ENCODE data around the gene LMF1.
A peak's percentile ranks its signal among the peaks of the same experiment; 100 is the strongest.

Gene LMF1

GRCh38 chr16:984736-985636, 14.2 kb upstream of the LMF1 start:
- DNase-seq = no peak

- DNase-seq = no peak
Measured at GRCh38 chr16:984121-984694, 13.4 kb upstream of the LMF1 start.

GRCh38 chr16:983044-984030, 12.6 kb upstream of the LMF1 start:
- DNase-seq = no peak

GRCh38 chr16:982145-983043, 11.6 kb upstream of the LMF1 start:
- no peak for DNase-seq

GRCh38 chr16:981695-982144, 10.9 kb upstream of the LMF1 start, which contains the start of gene SOX8:
Gene SOX8, plus strand, starts transcription at chr16:981770. Its CDS starts 153 bp downstream, at chr16:981923.
- no peak for DNase-seq

GRCh38 chr16:980595-980854, 9.7 kb upstream of the LMF1 start:
- DNase-seq = no peak

- no peak for DNase-seq
Measured at GRCh38 chr16:979859-980594, 9.2 kb upstream of the LMF1 start.

GRCh38 chr16:979147-979546, 8.4 kb upstream of the LMF1 start:
- DNase-seq = no peak

GRCh38 chr16:978403-978802, 7.6 kb upstream of the LMF1 start:
- DNase-seq = no peak

- no peak for DNase-seq
Measured at GRCh38 chr16:977896-978295, 7.1 kb upstream of the LMF1 start.

GRCh38 chr16:977081-977701, 6.4 kb upstream of the LMF1 start:
- DNase-seq = no peak

GRCh38 chr16:976389-976931, 5.7 kb upstream of the LMF1 start:
- peak; percentile 58 for DNase-seq

GRCh38 chr16:975291-975690, 4.5 kb upstream of the LMF1 start:
- no peak for DNase-seq

- DNase-seq = peak; percentile 75
Measured at GRCh38 chr16:974611-975261, 4.0 kb upstream of the LMF1 start.

- DNase-seq = no peak
Measured at GRCh38 chr16:974001-974601, 3.3 kb upstream of the LMF1 start.

GRCh38 chr16:973366-973765, 2.6 kb upstream of the LMF1 start:
- no peak for DNase-seq

- no peak for DNase-seq
Measured at GRCh38 chr16:972316-973002, 1.7 kb upstream of the LMF1 start.

GRCh38 chr16:971981-972315, 1.2 kb upstream of the LMF1 start:
- DNase-seq = no peak

- no peak for DNase-seq
Measured at GRCh38 chr16:971582-971905, 760 bp upstream of the LMF1 start.

GRCh38 chr16:970386-970765, 408 bp downstream of the LMF1 start:
- no peak for DNase-seq
